GM19452 (cell line): ENCODE measurements around the gene HNRNPF.
"Not testable (repeated sequence)": the region's sequence is repeated elsewhere in the genome, so short reads cannot be mapped to it uniquely, and the experiment has no call there.

Experiments used
- ATAC-seq: cut with Tn5 transposase; IDR thresholded peaks from one replicate; pipeline ENCODE4 v1.9.1; 2021; ENCODE audit not compliant: unreplicated experiment

Gene HNRNPF

GRCh38 chr10:43398939-43399319 lies 10.1 kb downstream of the HNRNPF start:
- ATAC-seq: no peak

- peak; percentile 83 for ATAC-seq
These were observed 11.9 kb downstream of the HNRNPF start for GRCh38 chr10:43396928-43397624.

- peak; percentile 46 for ATAC-seq
These were observed 12.7 kb downstream of the HNRNPF start for GRCh38 chr10:43396061-43396927.

- no peak for ATAC-seq
These were observed 13.4 kb downstream of the HNRNPF start for GRCh38 chr10:43395571-43396060.

GRCh38 chr10:43394868-43395267 lies 14.1 kb downstream of the HNRNPF start:
- ATAC-seq: no peak

GRCh38 chr10:43393606-43394360 lies 15.2 kb downstream of the HNRNPF start:
- no peak for ATAC-seq

GRCh38 chr10:43393186-43393585 lies 15.8 kb downstream of the HNRNPF start:
- not testable (repeated sequence) for ATAC-seq

GRCh38 chr10:43392748-43393147 lies 16.2 kb downstream of the HNRNPF start:
- ATAC-seq: no peak

GRCh38 chr10:43391496-43391895 lies 17.5 kb downstream of the HNRNPF start:
- ATAC-seq: no peak

- ATAC-seq: no peak
These were observed 18.2 kb downstream of the HNRNPF start for GRCh38 chr10:43390759-43391158.

GRCh38 chr10:43390333-43390732 lies 18.7 kb downstream of the HNRNPF start:
- no peak for ATAC-seq

- no peak for ATAC-seq
These were observed 19.1 kb downstream of the HNRNPF start for GRCh38 chr10:43389867-43390266.

GRCh38 chr10:43387678-43388032 lies 21.3 kb downstream of the HNRNPF start:
- ATAC-seq: no peak

GRCh38 chr10:43386981-43387677 lies 21.9 kb downstream of the HNRNPF start:
- ATAC-seq: no peak

- no peak for ATAC-seq
These were observed 22.4 kb downstream of the HNRNPF start for GRCh38 chr10:43386549-43386948.

- ATAC-seq: no peak
These were observed 23.5 kb downstream of the HNRNPF start for GRCh38 chr10:43385412-43386004.

- no peak for ATAC-seq
These were observed 24.4 kb downstream of the HNRNPF start for GRCh38 chr10:43384252-43385221.

GRCh38 chr10:43383204-43383971 lies 25.6 kb downstream of the HNRNPF start:
- no peak for ATAC-seq
